Activated CD8-positive, alpha-beta memory T cell treated with anti-CD3 and anti-CD28 coated beads for 48 hours (primary cell): ENCODE data around the gene HSD17B2.
"Not testable (repeated sequence)": the region's sequence is repeated elsewhere in the genome, so short reads cannot be mapped to it uniquely, and the experiment has no call there.

Source experiments
- DNase-seq, 3 experiments: peaks; one replicate each; pipeline ENCODE4 v3.0.0-alpha.2; 2020; ENCODE audit warnings: low read depth in 2 of 3, low spot score in 2 of 3

Gene HSD17B2

DNA sequence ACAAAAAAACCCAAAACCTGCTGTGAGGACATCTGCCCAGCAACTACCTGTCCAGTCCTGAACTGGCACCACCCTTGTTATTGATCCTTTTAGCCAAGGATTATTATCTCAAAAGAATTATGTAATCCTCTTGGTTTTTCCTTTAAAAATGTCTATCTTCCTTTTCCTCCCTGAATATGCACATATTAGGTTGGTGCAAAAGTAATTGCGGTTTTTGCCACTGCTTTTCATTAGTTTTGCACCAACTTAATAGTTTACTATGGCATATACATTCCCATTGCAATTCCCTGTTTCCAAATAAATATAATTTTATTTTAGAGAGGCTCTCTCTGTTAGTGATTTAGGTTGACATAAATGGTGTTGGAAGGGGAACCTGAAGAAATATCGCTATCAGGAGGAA lies 83.7 kb downstream of the HSD17B2 start:
- DNase-seq: no peak

DNA sequence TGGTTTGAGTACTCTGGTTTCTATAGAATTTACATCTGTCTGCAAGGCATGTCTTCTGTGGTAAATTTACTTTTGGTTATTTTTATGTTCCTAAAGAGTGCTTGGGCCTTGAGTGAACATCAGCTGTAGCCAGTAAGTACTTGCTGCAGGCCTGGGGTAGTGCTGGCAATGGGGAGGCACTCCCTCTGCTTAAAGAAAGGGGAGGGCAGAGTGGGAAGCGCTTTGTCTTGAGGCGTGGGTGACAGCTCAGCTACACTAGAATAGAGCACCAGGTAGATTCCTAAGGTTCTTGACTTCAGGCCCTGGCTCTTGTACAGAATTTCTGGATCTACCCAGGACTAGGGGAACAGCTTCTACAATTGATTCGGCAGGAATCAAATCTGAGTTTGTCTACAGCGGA lies 84.4 kb downstream of the HSD17B2 start:
- DNase-seq: no peak

DNA sequence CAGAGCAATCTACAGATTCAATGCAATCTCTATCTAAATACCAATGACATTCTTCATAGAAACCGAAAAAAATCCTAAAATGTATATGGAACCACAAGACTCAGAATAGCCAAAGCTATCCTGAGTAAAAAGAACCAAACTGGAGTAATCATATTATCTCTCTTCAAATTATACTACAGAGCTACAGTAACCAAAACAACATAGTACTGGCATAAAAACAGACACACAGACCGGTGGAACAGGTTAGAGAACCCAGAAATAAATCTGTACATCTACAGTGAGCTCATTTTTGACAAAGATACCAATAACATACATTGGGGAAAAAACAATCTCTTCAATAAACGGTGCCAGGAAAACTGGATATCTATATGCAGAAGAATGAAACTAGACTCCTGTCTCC lies 89.6 kb downstream of the HSD17B2 start:
- no peak for DNase-seq

DNA sequence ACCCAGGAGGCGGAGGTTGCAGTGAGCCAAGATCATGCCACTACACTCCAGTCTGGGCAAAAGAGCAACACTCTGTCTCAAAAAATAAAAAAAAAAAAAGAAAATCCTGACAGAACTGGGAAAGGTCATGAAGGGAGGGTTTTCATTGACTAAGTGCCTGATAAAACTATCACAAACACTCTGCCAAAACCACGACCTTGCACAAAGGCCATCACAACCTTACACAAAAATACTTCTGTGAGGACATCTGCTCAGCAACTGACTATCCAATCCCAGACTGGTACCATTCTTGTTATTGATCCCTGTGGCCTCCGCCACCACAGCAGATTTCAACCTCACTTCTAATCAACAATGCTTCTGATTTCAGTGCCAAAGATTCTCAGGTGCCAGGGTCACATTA lies 94.8 kb downstream of the HSD17B2 start:
- no peak for DNase-seq

DNA sequence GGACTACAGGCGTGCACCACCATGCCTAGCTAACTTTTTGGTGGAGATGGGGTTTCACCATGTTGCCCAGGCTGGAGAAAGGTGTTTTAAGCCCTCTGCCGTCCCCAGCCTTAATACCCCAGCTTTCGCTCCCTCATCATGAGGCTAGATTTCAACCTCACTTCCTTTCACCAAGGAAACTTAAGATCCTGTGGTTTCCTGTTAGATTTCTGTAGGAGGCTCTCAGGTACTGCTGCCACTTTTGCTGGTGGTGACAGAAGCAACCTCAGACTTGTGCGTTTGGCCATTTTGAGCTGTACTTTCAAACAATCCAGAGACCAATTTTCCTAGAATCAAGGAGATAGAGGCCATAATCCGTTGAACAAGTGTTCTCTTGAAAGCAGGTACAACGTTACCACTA lies 98.7 kb downstream of the HSD17B2 start:
- DNase-seq: no peak

DNA sequence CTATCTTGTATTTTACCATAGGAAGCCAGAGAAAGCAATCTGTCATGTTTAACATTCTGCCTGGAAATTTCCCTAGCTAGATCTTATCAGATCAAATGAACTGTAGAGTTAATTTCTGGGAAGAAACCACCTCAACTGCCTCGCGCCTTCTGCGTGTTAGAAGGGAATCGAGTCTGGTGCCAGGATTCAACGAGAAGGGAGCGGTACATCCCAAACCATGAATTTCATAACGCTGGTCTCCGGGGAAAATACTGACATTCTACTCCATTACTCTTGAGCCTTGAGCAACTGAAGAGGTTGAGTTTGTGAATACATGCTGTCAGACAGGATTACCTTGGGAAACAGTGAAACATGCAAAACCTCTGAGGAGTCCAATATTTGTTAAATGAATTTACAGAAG lies 99.8 kb downstream of the HSD17B2 start:
- no peak for DNase-seq

DNA sequence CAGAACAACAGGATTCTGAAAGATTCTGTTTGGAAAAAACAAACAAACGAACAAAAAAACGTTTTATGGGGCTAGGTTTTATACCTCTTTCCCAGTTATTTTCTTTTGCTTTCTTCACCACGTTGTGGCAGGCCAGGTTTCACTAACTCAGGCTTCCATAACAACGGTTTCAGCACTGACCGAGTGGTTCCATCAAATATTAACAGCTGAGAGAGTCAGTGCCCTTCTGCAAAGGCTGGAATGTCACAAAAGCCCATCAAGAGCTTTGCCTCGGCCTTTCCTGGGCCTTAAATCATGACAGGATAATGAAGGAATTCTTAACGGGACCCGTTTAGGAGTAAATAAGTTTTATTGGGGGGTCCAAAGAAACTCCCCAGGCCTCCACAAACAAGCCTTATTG lies 100.8 kb downstream of the HSD17B2 start:
- no peak for DNase-seq

DNA sequence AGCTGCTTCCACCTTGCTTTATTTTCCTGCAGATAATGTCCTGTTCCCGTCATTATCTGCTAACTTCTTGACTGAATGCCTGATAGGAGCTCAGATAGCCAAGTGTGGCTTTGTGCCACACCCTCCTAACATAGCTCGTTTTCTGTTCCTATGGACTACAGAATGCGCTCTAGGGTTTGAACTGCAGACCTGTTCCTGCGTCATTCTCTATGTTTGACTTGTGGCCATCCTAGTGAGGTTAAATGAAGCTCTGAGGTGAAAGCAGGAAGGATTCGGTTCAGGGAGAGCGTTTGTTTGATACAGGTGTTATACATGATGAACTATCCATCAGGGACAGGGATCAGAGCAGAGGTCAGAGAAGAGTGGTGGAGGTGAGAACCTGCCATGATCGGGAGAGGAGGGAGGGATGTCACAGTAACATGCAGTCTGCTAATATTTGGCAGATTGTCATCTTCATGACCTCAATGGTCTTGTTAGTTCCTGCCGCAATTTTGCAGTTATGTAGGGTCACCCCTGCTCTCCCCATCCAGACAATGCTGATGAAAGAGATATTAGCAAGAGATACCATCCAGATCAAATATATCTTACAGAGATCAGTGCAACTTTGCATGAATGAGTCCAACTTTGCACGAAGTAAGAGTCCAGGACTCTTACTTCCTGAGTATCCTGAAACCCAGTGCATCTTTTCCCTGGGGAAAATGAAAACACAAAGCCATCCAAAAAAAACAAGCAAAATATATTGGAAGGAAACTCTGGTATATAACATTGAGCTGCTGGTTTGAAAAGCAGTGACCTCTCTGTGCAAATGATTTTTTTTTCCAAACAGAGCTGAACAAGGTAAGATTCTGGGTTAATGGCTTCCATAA lies 102.1 kb downstream of the HSD17B2 start:
- DNase-seq: no peak

DNA sequence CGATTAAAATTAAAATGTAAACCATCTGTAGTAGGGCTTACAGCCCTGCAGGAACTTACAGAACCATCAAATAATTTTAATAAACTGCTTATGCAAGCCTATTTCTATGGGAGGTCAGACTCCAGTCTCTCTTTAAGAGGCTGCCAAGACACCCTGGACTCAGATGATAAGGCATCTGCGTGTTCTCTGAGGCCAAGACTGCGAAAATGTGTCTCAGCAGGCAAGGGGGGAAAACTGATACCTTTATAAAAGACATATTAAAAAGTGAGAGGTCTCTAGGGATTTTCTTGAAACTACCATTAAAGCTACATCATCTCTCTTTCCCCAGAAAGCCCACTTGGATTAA lies 102.7 kb downstream of the HSD17B2 start:
- no peak for DNase-seq

DNA sequence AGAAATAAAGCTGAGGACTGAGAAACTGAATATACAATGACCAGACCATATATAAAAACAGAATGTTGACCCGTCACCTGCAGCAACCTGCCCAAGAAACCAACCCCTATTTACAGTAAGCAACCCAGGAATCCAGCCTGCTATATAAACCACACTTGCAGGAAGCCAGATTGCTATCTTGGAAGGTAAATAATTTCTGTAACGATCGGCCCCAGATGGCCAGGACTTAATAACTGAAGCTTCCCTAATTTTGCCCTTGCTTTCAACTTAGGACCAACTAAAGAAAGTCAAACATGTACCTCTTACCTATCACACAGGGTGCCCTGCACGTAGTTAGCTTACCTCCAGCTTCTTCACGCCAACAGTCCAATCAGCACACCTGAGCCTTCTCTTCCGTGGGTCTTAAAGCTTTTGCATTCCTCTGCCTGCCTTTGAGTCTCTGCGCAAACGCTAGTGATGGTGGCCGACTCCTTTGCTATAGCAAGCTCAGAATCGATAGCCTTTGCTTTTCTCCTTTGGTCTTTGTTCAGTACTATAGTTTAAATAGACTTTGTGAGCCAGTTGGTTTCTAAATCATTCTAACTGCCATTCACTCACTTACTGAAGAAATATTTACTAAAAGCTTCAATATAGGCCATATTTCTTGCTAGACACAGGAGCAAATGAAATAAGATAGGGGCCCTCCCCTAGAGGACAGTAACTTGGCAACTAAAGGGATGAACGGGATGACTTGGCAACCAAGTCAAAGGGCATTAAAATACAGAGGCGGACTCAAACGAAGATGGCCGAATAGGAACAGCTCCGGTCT lies 103.6 kb downstream of the HSD17B2 start:
- DNase-seq: no peak

DNA sequence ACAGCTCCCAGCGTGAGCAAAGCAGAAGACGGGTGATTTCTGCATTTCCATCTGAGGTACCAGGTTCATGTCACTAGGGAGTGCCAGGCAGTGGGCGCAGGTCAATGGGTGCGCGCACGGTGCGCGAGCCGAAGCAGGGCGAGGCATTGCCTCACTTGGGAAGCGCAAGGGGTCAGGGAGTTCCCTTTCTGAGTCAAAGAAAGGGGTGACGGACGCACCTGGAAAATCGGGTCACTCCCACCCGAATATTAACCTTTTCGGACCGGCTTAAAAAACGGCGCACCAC lies 104.2 kb downstream of the HSD17B2 start:
- not testable (repeated sequence) for DNase-seq

DNA sequence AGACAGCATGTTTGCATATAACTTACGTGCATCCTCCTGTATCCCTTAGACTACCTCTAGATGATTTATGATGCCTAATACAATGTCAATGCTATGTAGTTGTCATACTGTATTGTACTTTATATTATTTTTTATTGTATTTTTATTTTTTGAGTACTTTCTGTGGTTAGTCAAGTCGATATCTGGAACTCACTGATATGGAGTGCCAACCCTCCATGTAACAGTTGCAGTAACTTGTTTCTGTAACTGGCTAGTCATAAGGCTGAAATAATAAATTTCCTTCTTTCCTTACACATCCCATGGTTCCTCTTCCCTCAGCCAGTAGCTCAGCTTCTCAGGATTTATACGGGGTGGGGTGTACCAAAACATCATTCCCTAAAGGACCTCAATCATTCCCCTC lies 111.5 kb downstream of the HSD17B2 start:
- no peak for DNase-seq

DNA sequence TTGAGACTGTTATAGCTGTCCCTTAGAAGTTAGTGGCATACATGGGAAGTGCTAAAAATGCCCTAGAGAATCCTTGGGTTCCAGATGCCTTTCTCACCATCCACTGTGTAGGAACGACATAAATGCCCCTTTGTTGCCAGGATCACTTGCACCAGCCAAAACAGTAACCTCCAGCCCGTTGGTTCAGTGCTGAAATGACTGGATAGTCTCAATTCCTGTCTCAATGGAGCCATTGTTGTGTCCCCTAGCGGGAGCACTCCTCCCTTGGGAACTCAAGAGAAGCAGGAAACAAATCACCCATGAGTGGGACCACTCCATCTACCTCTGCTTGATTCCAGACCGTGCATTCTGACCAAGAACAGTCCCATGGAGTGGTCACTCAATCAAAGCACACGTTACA lies 111.9 kb downstream of the HSD17B2 start:
- no peak for DNase-seq

DNA sequence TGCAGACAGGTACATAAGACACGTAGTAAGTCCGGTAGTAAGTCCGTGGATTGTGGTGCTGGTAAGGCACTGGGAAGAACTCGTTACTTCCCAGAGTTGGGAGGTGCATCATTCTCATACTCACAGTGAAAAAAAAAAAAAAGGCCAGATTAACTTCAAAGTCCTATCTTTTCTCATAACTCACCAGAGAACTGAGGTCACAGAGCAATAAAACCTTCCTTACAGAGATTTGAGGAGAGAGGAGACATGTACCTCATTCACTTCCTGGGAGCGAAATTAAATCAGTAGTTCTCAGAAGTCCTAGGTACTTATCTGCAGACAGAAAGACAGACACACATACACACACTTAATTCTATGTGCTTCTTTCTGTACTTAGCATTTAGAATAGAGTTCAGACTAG lies 112.5 kb downstream of the HSD17B2 start:
- no peak for DNase-seq
